ENCODE measurements around the gene MEAF6.

GRCh38 chr1:37449936-37450335 is 64.6 kb downstream of the MEAF6 start:
- TF ChIP-seq CTCF (IDR thresholded peaks at IDR 0.05): no peak
- TF ChIP-seq POLR2AphosphoS5 (IDR thresholded peaks at IDR 0.05; ENCODE audit: insufficient read depth in 1 of 2, low read depth in 1 of 2): no peak
- TF ChIP-seq POLR2A (IDR thresholded peaks at IDR 0.05): no peak

All from vagina (tissue), 2 donors.